ENCODE measurements around the gene ZNF625. TPM values are rescaled to one million over a fixed set of nuclear protein-coding genes. Genes with fewer than 3 reads are reported as not detected.

Gene ZNF625
- total RNA-seq, 3 donors from 2014 or later (not counting 1 experiment from before 2014, with no cell fraction given): 3.1 to 7.9 (median 4.4) TPM

DNA sequence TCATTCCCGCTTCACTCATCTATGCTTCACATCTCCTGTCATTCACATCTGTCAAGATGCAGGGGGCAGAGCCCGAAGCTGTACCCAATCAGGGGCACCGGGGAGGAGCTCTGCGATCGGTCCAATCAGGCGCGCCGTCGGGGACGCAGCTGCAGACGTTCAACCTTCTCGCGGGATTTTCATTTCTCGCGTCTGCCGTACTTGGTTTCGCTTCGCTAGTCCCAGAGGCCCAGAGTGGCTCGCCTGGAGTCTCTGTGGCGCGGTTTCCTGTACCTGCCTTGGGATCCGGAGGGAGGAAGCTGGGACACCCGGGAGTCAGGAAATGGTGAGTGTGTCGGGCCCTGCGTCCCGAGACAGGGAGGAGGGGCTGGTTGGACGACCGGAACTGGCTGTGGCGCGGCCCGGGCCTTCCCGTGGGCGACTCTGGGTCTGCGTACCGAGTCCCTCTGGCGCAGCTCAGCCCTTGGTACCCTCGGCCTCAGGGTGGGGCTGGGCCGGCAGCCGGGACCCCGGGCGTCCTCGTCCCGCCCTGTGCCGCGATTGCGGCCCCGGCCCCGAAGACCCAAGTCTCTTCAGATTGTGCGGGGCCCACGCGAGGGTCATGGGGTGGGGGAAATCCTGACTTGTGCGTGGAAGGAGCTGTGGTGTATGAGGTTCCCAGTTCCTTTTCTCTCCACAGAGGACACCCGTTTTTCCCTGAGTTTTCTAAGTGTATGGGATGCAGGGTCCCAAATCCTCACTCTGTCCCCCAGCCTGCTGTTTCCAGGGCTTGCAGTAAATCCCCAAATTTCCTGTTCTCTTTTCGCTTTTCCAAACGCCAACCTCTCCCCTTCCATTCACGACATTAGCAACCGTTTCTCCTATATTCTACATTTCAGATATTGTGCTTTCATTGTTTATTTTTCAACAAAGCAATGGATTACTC is 6.6 kb upstream of the ZNF625 start, which contains the start of gene ZNF136:
Gene ZNF136 (plus strand): TSS at position 215 of the 925 bp plus-strand sequence. CDS start 108 bp downstream, at position 323.
- H3K4me1 ChIP-seq (ENCODE audit: control insufficient read depth, insufficient read depth, low read length): peaks cover 17% of the 10 kb centered on the region
- no peaks in the 10 kb centered on the region for H3K36me3 Mint-ChIP-seq
- no peaks in the 10 kb centered on the region for H3K27me3 ChIP-seq (ENCODE audit: control insufficient read depth, insufficient read depth, low read length)
- peak; percentile 90 to 97 for DNase-seq
- H3K4me1 Mint-ChIP-seq: peaks cover 38 to 43% of the 10 kb centered on the region in 2 donors
- H3K27ac ChIP-seq (ENCODE audit: low read length): peak within 1 kb of the TSS; percentile 98
- no peaks in the 10 kb centered on the region for H3K27me3 Mint-ChIP-seq (ENCODE audit: low read depth in 2 of 2)
- peak within 1 kb of the TSS; percentile 97 to 98 for H3K27ac Mint-ChIP-seq
- ATAC-seq: peak; percentile 98 to 99 (median 99)
- no peaks in the 10 kb centered on the region for H3K9me3 Mint-ChIP-seq
- intact Hi-C loops (cut with micrococcal nuclease): loop anchor here (1.0 kb wide), 1 partner anchor 170 kb away; the partner anchor contains the start of gene ZNF563
- peak within 1 kb of the TSS; percentile 98 for H3K4me3 ChIP-seq (ENCODE audit: low read length)
- WGBS (ENCODE audit: insufficient coverage): under 1% methylated on average over 55 of the region's 57 CpGs
- peak within 1 kb of the TSS; percentile 100 for H3K4me3 Mint-ChIP-seq
- TF ChIP-seq, protein P1, sequence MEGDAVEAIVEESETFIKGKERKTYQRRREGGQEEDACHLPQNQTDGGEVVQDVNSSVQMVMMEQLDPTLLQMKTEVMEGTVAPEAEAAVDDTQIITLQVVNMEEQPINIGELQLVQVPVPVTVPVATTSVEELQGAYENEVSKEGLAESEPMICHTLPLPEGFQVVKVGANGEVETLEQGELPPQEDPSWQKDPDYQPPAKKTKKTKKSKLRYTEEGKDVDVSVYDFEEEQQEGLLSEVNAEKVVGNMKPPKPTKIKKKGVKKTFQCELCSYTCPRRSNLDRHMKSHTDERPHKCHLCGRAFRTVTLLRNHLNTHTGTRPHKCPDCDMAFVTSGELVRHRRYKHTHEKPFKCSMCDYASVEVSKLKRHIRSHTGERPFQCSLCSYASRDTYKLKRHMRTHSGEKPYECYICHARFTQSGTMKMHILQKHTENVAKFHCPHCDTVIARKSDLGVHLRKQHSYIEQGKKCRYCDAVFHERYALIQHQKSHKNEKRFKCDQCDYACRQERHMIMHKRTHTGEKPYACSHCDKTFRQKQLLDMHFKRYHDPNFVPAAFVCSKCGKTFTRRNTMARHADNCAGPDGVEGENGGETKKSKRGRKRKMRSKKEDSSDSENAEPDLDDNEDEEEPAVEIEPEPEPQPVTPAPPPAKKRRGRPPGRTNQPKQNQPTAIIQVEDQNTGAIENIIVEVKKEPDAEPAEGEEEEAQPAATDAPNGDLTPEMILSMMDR (IDR thresholded peaks at IDR 0.05): no peak
- H3K36me3 ChIP-seq (ENCODE audit: control insufficient read depth, insufficient read depth, low read length): peaks cover 4% of the 10 kb centered on the region
- H3K9me3 ChIP-seq (ENCODE audit: control insufficient read depth, insufficient read depth, low read length): no peaks in the 10 kb centered on the region

DNA sequence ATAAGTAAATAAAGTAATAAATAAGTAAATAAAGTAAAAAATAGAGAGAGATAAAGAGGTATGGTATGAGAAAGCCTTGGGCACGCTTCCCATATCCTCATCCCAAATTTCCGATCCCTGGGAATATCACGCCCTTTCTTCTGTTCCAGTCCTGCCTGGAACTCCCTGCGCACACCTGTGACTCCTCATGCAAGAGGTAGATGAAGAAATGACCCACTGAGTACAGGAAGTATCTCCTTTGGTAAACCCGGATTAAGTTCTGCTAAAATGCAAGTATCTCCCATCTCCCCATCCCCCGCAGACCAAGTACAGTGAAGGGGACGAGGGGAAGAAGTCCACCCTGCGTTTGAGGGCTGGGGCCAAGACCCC is 6.0 kb upstream of the ZNF625 start:
- H3K9me3 Mint-ChIP-seq: no peaks in the 10 kb centered on the region
- peaks cover 17% of the 10 kb centered on the region for H3K4me1 ChIP-seq (ENCODE audit: control insufficient read depth, insufficient read depth, low read length)
- H3K27ac ChIP-seq (ENCODE audit: low read length): peak overlapping the region; percentile 98
- ATAC-seq (peak in 1 of 3 donors; percentile 3), DNase-seq (no peak)
- H3K4me3 ChIP-seq (ENCODE audit: low read length): peak overlapping the region; percentile 98
- WGBS (ENCODE audit: insufficient coverage): 20% methylated on average over 8 of the region's 8 CpGs
- H3K36me3 ChIP-seq (ENCODE audit: control insufficient read depth, insufficient read depth, low read length): peaks cover 4% of the 10 kb centered on the region
- intact Hi-C loops (cut with micrococcal nuclease): loop anchor here (1.0 kb wide), 1 partner anchor 171 kb away; the partner anchor contains the start of gene ZNF563
- peak overlapping the region; percentile 100 for H3K4me3 Mint-ChIP-seq
- H3K4me1 Mint-ChIP-seq: peaks cover 38 to 43% of the 10 kb centered on the region in 2 donors
- no peaks in the 10 kb centered on the region for H3K27me3 Mint-ChIP-seq (ENCODE audit: low read depth in 2 of 2)
- TF ChIP-seq, protein P1 (IDR thresholded peaks at IDR 0.05): no peak
- H3K9me3 ChIP-seq (ENCODE audit: control insufficient read depth, insufficient read depth, low read length): no peaks in the 10 kb centered on the region
- H3K27me3 ChIP-seq (ENCODE audit: control insufficient read depth, insufficient read depth, low read length): no peaks in the 10 kb centered on the region
- no peaks in the 10 kb centered on the region for H3K36me3 Mint-ChIP-seq
- H3K27ac Mint-ChIP-seq: peak overlapping the region; percentile 97 to 98

DNA sequence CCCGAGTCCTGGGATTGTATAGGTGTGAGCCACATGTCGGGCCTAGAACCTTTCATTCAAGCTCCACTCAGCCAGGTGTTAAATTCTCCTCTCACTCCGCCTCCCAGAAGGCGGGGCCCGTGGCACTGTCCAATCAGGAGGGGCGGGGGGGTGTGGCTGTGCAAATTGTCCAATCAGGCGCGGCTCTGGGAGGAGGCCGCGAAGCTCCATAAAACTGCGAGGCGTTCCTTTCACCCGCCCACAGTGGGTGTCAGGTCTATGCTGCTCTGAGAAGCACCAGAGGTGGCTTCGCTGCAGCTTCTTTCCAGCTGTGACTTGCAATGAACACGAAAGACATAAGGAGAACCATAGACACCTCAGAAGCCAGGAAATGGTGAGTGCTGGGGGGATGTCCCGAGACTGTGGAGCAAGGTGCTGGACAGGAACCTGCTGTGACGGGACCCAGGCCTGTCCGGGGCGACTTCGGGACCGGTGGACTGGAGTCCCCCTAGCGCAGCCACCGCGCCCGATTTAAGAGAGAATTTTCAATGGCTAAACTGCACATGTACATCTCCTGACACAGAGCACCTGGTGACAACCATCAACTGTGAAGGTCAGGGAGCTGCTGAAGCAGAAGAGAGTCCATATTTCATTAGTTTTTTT is 3.4 kb upstream of the ZNF625 start:
- H3K4me3 Mint-ChIP-seq: no peak overlapping the region

More for the DNA sequence above, 3.4 kb upstream of the ZNF625 start:
- TF ChIP-seq, protein P1 (IDR thresholded peaks at IDR 0.05): no peak
- Mint-ChIP-seq H3K9me3 (no peaks in the 10 kb centered on the region), H3K27ac (peak overlapping the region in 1 of 2 donors; percentile 77), H3K36me3 (no peaks in the 10 kb centered on the region), H3K4me1 (peaks cover 30 to 36% of the 10 kb centered on the region in 2 donors), H3K27me3 (ENCODE audit: low read depth in 2 of 2) (no peaks in the 10 kb centered on the region)
- Histone ChIP-seq H3K36me3 (ENCODE audit: control insufficient read depth, insufficient read depth, low read length) (no peaks in the 10 kb centered on the region), H3K9me3 (ENCODE audit: control insufficient read depth, insufficient read depth, low read length) (no peaks in the 10 kb centered on the region), H3K27me3 (ENCODE audit: control insufficient read depth, insufficient read depth, low read length) (no peaks in the 10 kb centered on the region), H3K4me1 (ENCODE audit: control insufficient read depth, insufficient read depth, low read length) (peaks cover 30% of the 10 kb centered on the region), H3K27ac (ENCODE audit: low read length) (peak overlapping the region; percentile 38), H3K4me3 (ENCODE audit: low read length) (no peak overlapping the region)
- 95% methylated on average over 24 of the region's 25 CpGs for WGBS (ENCODE audit: insufficient coverage)
- ATAC-seq (no peak), DNase-seq (no peak)
- intact Hi-C loops (cut with micrococcal nuclease): no loop called here

Data from natural killer cell (primary cell).